H1 (cell line): ENCODE measurements around the gene IL19. TPM values are rescaled to one million over a fixed set of nuclear protein-coding genes. Genes with fewer than 3 reads are reported as not detected.
"Not testable (repeated sequence)": the region's sequence is repeated elsewhere in the genome, so short reads cannot be mapped to it uniquely, and the experiment has no call there.

Experiments used
- CTCF ChIA-PET: fragments of 300-600 bp; sonication (Branson Sonifier 250); formaldehyde crosslinking; loops from one replicate; lab custom pipeline; 2021; ENCODE audit not compliant: partially characterized antibody; lab: Charles Lee
- POLR2A ChIA-PET: fragments of 300-600 bp; sonication (Branson Sonifier 250); formaldehyde crosslinking; loops from one replicate; lab custom pipeline; 2021; ENCODE audit warnings: inconsistent platforms; ENCODE audit not compliant: partially characterized antibody; lab: Charles Lee
- DNase-seq, 2 experiments: peaks; one replicate each; pipeline versions ENCODE4 v3.0.0 to v3.0.0-alpha.2; 2010 to 2022; ENCODE audit warnings: low spot score in 2 of 2, low read depth in 1 of 2, mixed read lengths in 1 of 2
- FAIRE-seq: peaks from 2 replicates; lab custom pipeline; 2011; peaks lifted over from hg19 to GRCh38; lab: Jason Lieb, UNC
- H2AFZ ChIP-seq: 2 replicates; pipeline ENCODE4 v1.8.1; 2012; ENCODE audit warnings: low read length, inconsistent platforms
- H2AK5ac ChIP-seq: 2 replicates; pipeline ENCODE4 v1.6.1; 2013; ENCODE audit warnings: low read depth, low read length
- H2BK120ac ChIP-seq: replicated peaks from 2 replicates; pipeline ENCODE3; 2013; ENCODE audit warnings: low read depth, low read length, inconsistent platforms
- H2BK12ac ChIP-seq: 2 replicates; pipeline ENCODE4 v1.6.1; 2013; ENCODE audit warnings: low read depth, low read length
- H2BK15ac ChIP-seq: 2 replicates; pipeline ENCODE4 v1.6.1; 2013; ENCODE audit warnings: low read length
- H2BK20ac ChIP-seq: 2 replicates; pipeline ENCODE4 v1.6.1; 2013; ENCODE audit warnings: low read length
- H2BK5ac ChIP-seq: 2 replicates; pipeline ENCODE4 v1.6.1; 2013; ENCODE audit warnings: low read depth, low read length
- H3K14ac ChIP-seq: 2 replicates; pipeline ENCODE4 v1.6.1; 2013; ENCODE audit warnings: inconsistent platforms; ENCODE audit not compliant: insufficient read length
- H3K18ac ChIP-seq: 2 replicates; pipeline ENCODE4 v1.6.1; 2013; ENCODE audit warnings: low read length; ENCODE audit errors: extremely low read depth
- H3K23ac ChIP-seq: 2 replicates; pipeline ENCODE4 v1.6.1; 2013; ENCODE audit warnings: inconsistent platforms; ENCODE audit not compliant: insufficient read length
- H3K23me2 ChIP-seq: 2 replicates; pipeline ENCODE4 v1.6.1; 2013; ENCODE audit warnings: low read depth, low read length
- H3K27ac ChIP-seq: 2 replicates; pipeline ENCODE4 v1.6.1; 2011; ENCODE audit warnings: low read depth, low read length, inconsistent platforms
- H3K27me3 ChIP-seq, 4 experiments: replicated peaks in 1 of 4; 1 replicate in 1 of 4; 2 replicates in 3 of 4; pipeline versions ENCODE4 v1.6.1 to v1.8.1; 2011 to 2013; ENCODE audit warnings: low read length in 3 of 4, mild to moderate bottlenecking in 3 of 4, inconsistent platforms in 2 of 4, mixed read lengths in 2 of 4, moderate library complexity in 1 of 4; ENCODE audit not compliant: control insufficient read depth in 3 of 4, insufficient read depth in 3 of 4; ENCODE audit errors: extremely low read depth in 1 of 4
- H3K36me3 ChIP-seq, 4 experiments: 2 replicates each; pipeline versions ENCODE4 v1.6.1 to v1.8.1; 2011 to 2013; ENCODE audit warnings: mild to moderate bottlenecking in 4 of 4, low read length in 3 of 4, moderate library complexity in 2 of 4, control low read depth in 1 of 4, inconsistent platforms in 1 of 4; ENCODE audit not compliant: insufficient read depth in 4 of 4, control insufficient read depth in 2 of 4
- H3K4ac ChIP-seq: replicated peaks from 2 replicates; pipeline ENCODE3; 2013; ENCODE audit warnings: low read length, low read depth, mixed read lengths, inconsistent platforms; ENCODE audit not compliant: insufficient read length
- H3K4me1 ChIP-seq, 4 experiments: replicated peaks in 1 of 4; 1 replicate in 1 of 4; 2 replicates in 3 of 4; pipeline versions ENCODE4 v1.6.1 to v1.8.1; 2011 to 2013; ENCODE audit warnings: low read length in 3 of 4, inconsistent platforms in 2 of 4, mixed read lengths in 1 of 4; ENCODE audit not compliant: insufficient read depth in 4 of 4, control insufficient read depth in 3 of 4
- H3K4me2 ChIP-seq, 2 experiments: 2 replicates each; pipeline versions ENCODE4 v1.6.1 to v1.8.1; 2011 to 2013; ENCODE audit warnings: low read depth in 2 of 2, low read length in 2 of 2, control low read depth in 1 of 2, inconsistent platforms in 1 of 2, mild to moderate bottlenecking in 1 of 2; ENCODE audit not compliant: insufficient read depth in 1 of 2
- H3K4me3 ChIP-seq, 4 experiments: fragments of 200-600, 300-600 bp in 1 of 4; sonication (generic), shearing (Covaris generic), sonication (Bioruptor Twin) in 1 of 4; 2 replicates each; pipeline versions ENCODE4 v1.5.1 to v1.8.1; 2011 to 2016; ENCODE audit warnings: low read length in 4 of 4, low read depth in 3 of 4, control low read depth in 2 of 4, inconsistent platforms in 2 of 4, mild to moderate bottlenecking in 2 of 4, mixed read lengths in 1 of 4, moderate library complexity in 1 of 4; ENCODE audit not compliant: insufficient read depth in 2 of 4; ENCODE audit errors: extremely low read depth in 1 of 4
- H3K56ac ChIP-seq: replicated peaks from 2 replicates; pipeline ENCODE3; 2013; ENCODE audit warnings: low read depth, mild to moderate bottlenecking, mixed read lengths, low read length, inconsistent platforms; ENCODE audit not compliant: insufficient read length
- H3K79me1 ChIP-seq: 2 replicates; pipeline ENCODE4 v1.6.1; 2013; ENCODE audit warnings: low read depth, low read length, control low read depth
- H3K79me2 ChIP-seq, 2 experiments: 2 replicates each; pipeline versions ENCODE4 v1.6.1 to v1.8.1; 2012 to 2013; ENCODE audit warnings: low read length in 2 of 2, mild to moderate bottlenecking in 2 of 2, inconsistent platforms in 1 of 2; ENCODE audit not compliant: insufficient read depth in 2 of 2, control insufficient read depth in 1 of 2
- H3K9ac ChIP-seq, 4 experiments: replicated peaks in 1 of 4; 1 replicate in 1 of 4; 2 replicates in 3 of 4; pipeline versions ENCODE4 v1.6.1 to v1.8.1; 2011 to 2013; ENCODE audit warnings: low read depth in 3 of 4, low read length in 3 of 4, control low read depth in 2 of 4, mild to moderate bottlenecking in 2 of 4, moderate library complexity in 2 of 4, inconsistent platforms in 1 of 4; ENCODE audit errors: extremely low read depth in 1 of 4
- H3K9me3 ChIP-seq, 2 experiments: 2 replicates each; pipeline versions ENCODE4 v1.6.1 to v1.8.1; 2012 to 2013; ENCODE audit warnings: mild to moderate bottlenecking in 2 of 2, moderate library complexity in 2 of 2, control low read depth in 1 of 2, inconsistent platforms in 1 of 2, low read depth in 1 of 2, low read length in 1 of 2, mixed read lengths in 1 of 2; ENCODE audit not compliant: insufficient read depth in 2 of 2
- H4K20me1 ChIP-seq, 2 experiments: replicated peaks in 1 of 2; 2 replicates each; pipeline versions ENCODE3 to v1.8.1; 2011 to 2013; ENCODE audit warnings: inconsistent platforms in 2 of 2, low read length in 2 of 2, mild to moderate bottlenecking in 1 of 2; ENCODE audit not compliant: insufficient read depth in 2 of 2, control insufficient read depth in 1 of 2
- H4K5ac ChIP-seq: 2 replicates; pipeline ENCODE4 v1.6.1; 2013; ENCODE audit warnings: low read length, low read depth, mixed read lengths, inconsistent platforms; ENCODE audit not compliant: insufficient read length
- H4K8ac ChIP-seq: 2 replicates; pipeline ENCODE4 v1.8.0; 2013; ENCODE audit warnings: mild to moderate bottlenecking, moderate library complexity, low read length, inconsistent platforms; ENCODE audit not compliant: insufficient read depth; ENCODE audit errors: extremely low read depth
- H4K91ac ChIP-seq: replicated peaks from 2 replicates; pipeline ENCODE3; 2013; ENCODE audit warnings: low read length, mixed read lengths, inconsistent platforms; ENCODE audit not compliant: insufficient read length
- CHD1 ChIP-seq: IDR thresholded peaks from 2 replicates; pipeline ENCODE4 v1.6.1; 2012; ENCODE audit warnings: low read depth, low read length, improper control_type of control experiment
- TBP ChIP-seq: IDR thresholded peaks from 2 replicates; pipeline ENCODE4 v1.6.1; 2011; ENCODE audit warnings: low read depth, low read length, improper control_type of control experiment
- WGBS, 2 experiments: shearing (Covaris generic) in 1 of 2; methylation state at CpG; one replicate each; pipeline versions ENCODE4 v1.1.6 to v1.1.7; 2013 to 2015; ENCODE audit warnings: low lambda C conversion rate in 2 of 2, mixed read lengths in 2 of 2, inconsistent platforms in 1 of 2, low coverage in 1 of 2, missing lambda C conversion rate in 1 of 2; ENCODE audit not compliant: insufficient replicate concordance in 2 of 2, insufficient coverage in 1 of 2, insufficient read length in 1 of 2; ENCODE audit errors: extremely low coverage in 1 of 2, missing lambda C conversion rate in 1 of 2; 5-methylcytosine and 5-hydroxymethylcytosine counted together
- polyA plus RNA-seq, 7 experiments: library from polyadenylated mRNA; depleted of rRNA in 3 of 7; stranded (reverse) in 5 of 7; unstranded in 2 of 7; fragments of >200 nt in 5 of 7; fragments of 200-250 nt in 2 of 7; gene quantifications; 1 replicate in 5 of 7; 2 replicates in 1 of 7; 4 replicates in 1 of 7; pipeline versions ENCODE4 v1.2.1 to v1.2.3, GENCODE V29; 2011 to 2013; ENCODE audit warnings: missing spikeins in 2 of 7, mixed read lengths in 2 of 7
- total RNA-seq: library from RNA; stranded (reverse); fragmentation: NEBNext Ultra II Directional; extraction: Animal tissue kit (Norgen Biotek cat#: 25700); gene quantifications from 2 replicates; pipeline ENCODE4 v1.2.1, GENCODE V29; 2021

Gene IL19
- total and polyA plus RNA-seq, 2 of the 8 experiments (the other 6 are each of a cell fraction or from before 2014, with no cell fraction given), result not detected

GRCh38 chr1:206778031-206778430 is 7.5 kb downstream of the IL19 start (continued):
- TF ChIP-seq TBP (no peak), CHD1 (no peak)

- H2BK5ac ChIP-seq, H3K23ac ChIP-seq, H2AK5ac ChIP-seq, FAIRE-seq, H4K91ac ChIP-seq, H3K4me2 ChIP-seq, H3K27ac ChIP-seq, H3K4me1 ChIP-seq, H4K5ac ChIP-seq, H4K20me1 ChIP-seq, H3K27me3 ChIP-seq, H3K14ac ChIP-seq, H3K79me2 ChIP-seq, H3K23me2 ChIP-seq, H2BK15ac ChIP-seq, H3K56ac ChIP-seq, H2BK20ac ChIP-seq, DNase-seq, H3K4me3 ChIP-seq, H2AFZ ChIP-seq, H3K9me3 ChIP-seq, H3K9ac ChIP-seq, H3K36me3 ChIP-seq, H4K8ac ChIP-seq, H2BK120ac ChIP-seq, H3K18ac ChIP-seq, H2BK12ac ChIP-seq, H3K79me1 ChIP-seq, H3K4ac ChIP-seq: not testable (repeated sequence)
- CTCF ChIA-PET, result interaction anchor here (0.5 to 5.7 kb wide), 2 partner anchors 19 to 51 kb away, joined by 3 to 22 read pairs; no protein-coding TSS in a partner anchor
- POLR2A ChIA-PET, result interaction anchor here (0.6 kb wide), 1 partner anchor 8 kb away, joined by 3 read pairs; the partner anchor contains the start of gene IL19
- 94% methylated on average over 6 of the region's 6 CpGs; no CpG with 5 or more reads in 1 of the 2 experiments for WGBS, 2 experiments
Observed at GRCh38 chr1:206778911-206779310, 8.3 kb downstream of the IL19 start.
